Naive thymus-derived CD4-positive, alpha-beta T cell (primary cell): Measurements from ENCODE around the gene PPP1R1C. TPM values are rescaled to one million over a fixed set of nuclear protein-coding genes. Genes with fewer than 3 reads are reported as not detected.
"Not testable (repeated sequence)": the region's sequence is repeated elsewhere in the genome, so short reads cannot be mapped to it uniquely, and the experiment has no call there.

ENCODE experiments used
- ATAC-seq: fragments of 150-1000 bp; cut with Tn5 transposase; 2 replicates; pipeline ENCODE4 v1.10.0; 2021; ENCODE audit warnings: mild to moderate bottlenecking, moderate library complexity
- CTCF ChIA-PET: fragments of 350-600 bp; sonication (Branson Sonifier 250); formaldehyde crosslinking; loops from one replicate; lab custom pipeline; 2021; ENCODE audit warnings: antibody characterized with exemption; lab: Charles Lee
- POLR2A ChIA-PET: fragments of 350-600 bp; sonication (Branson Sonifier 250); formaldehyde crosslinking; loops from one replicate; lab custom pipeline; 2021; ENCODE audit warnings: antibody characterized with exemption, inconsistent platforms; lab: Charles Lee
- DNase-seq, 9 donors: peaks; one replicate each; pipeline versions ENCODE4 v3.0.0 to v3.0.0-alpha.2; 2020 to 2022; ENCODE audit warnings: mixed read lengths in 1 of 9
- H3K27ac ChIP-seq: one replicate; pipeline ENCODE4 v1.7.0; 2013; ENCODE audit warnings: mild to moderate bottlenecking, low read depth, low read length, moderate library complexity
- H3K27me3 ChIP-seq, 2 donors: one replicate each; pipeline ENCODE4 v1.7.0; 2013; ENCODE audit warnings: low read length in 2 of 2, mild to moderate bottlenecking in 2 of 2, moderate library complexity in 2 of 2; ENCODE audit not compliant: control insufficient read depth in 2 of 2, insufficient read depth in 2 of 2
- H3K36me3 ChIP-seq, 3 experiments: 1 replicate in 2 of 3; 2 replicates in 1 of 3; pipeline ENCODE4 v1.7.0; 2013; ENCODE audit warnings: low read length in 3 of 3, mild to moderate bottlenecking in 3 of 3, moderate library complexity in 1 of 3; ENCODE audit not compliant: insufficient read depth in 3 of 3, control insufficient read depth in 2 of 3
- H3K4me1 ChIP-seq, 2 donors: one replicate each; pipeline ENCODE4 v1.7.0; 2013; ENCODE audit warnings: low read length in 2 of 2, mild to moderate bottlenecking in 2 of 2, moderate library complexity in 1 of 2; ENCODE audit not compliant: control insufficient read depth in 2 of 2, insufficient read depth in 2 of 2
- H3K4me3 ChIP-seq: 2 replicates; pipeline ENCODE4 v1.7.0; 2013; ENCODE audit warnings: mild to moderate bottlenecking, low read length
- H3K9me3 ChIP-seq, 3 experiments: 1 replicate in 2 of 3; 2 replicates in 1 of 3; pipeline ENCODE4 v1.7.0; 2013; ENCODE audit warnings: low read length in 3 of 3; ENCODE audit not compliant: control insufficient read depth in 2 of 3
- H3K27ac Mint-ChIP-seq, 9 donors: one replicate each; pipeline ENCODE4 v1.8.0; 2020 to 2022; ENCODE audit warnings: mixed read lengths in 9 of 9, mild to moderate bottlenecking in 8 of 9, moderate library complexity in 5 of 9, inconsistent platforms in 2 of 9
- H3K27me3 Mint-ChIP-seq, 5 donors: one replicate each; pipeline ENCODE4 v1.8.0; 2021 to 2022; ENCODE audit warnings: mixed read lengths in 5 of 5, mild to moderate bottlenecking in 1 of 5
- H3K36me3 Mint-ChIP-seq, 5 donors: one replicate each; pipeline ENCODE4 v1.8.0; 2020 to 2022; ENCODE audit warnings: mixed read lengths in 5 of 5, mild to moderate bottlenecking in 3 of 5, inconsistent platforms in 1 of 5
- H3K4me1 Mint-ChIP-seq, 7 donors: one replicate each; pipeline ENCODE4 v1.8.0; 2020 to 2022; ENCODE audit warnings: mixed read lengths in 7 of 7, mild to moderate bottlenecking in 3 of 7, inconsistent platforms in 1 of 7
- H3K4me3 Mint-ChIP-seq, 10 donors: one replicate each; pipeline ENCODE4 v1.8.0; 2020 to 2022; ENCODE audit warnings: mild to moderate bottlenecking in 10 of 10, mixed read lengths in 10 of 10, moderate library complexity in 6 of 10, inconsistent platforms in 2 of 10
- H3K9me3 Mint-ChIP-seq, 11 donors: one replicate each; pipeline ENCODE4 v1.8.0; 2020 to 2022; ENCODE audit warnings: mixed read lengths in 11 of 11, mild to moderate bottlenecking in 4 of 11, inconsistent platforms in 1 of 11, moderate library complexity in 1 of 11
- intact Hi-C, 2 donors: fragments of 100-400 bp; cut with micrococcal nuclease; formaldehyde crosslinking; loops; one replicate each; pipeline ENCODE4 v1.15.1; 2023
- polyA plus RNA-seq, 2 donors: library from polyadenylated mRNA; unstranded; fragments of 300-500 nt; fragmentation: Illumina TruSeq; gene quantifications; one replicate each; pipeline ENCODE4 v1.2.3, GENCODE V29; 2021
- total RNA-seq, 6 experiments: library from RNA in 5 of 6; stranded (reverse) in 5 of 6; gene quantifications; 1 replicate in 5 of 6; 2 replicates in 1 of 6; pipeline ENCODE4 v1.2.3 and lab custom pipeline; 2021 to 2026

Gene PPP1R1C
- total and polyA plus RNA-seq, 7 experiments from 2014 or later, result not detected

DNA sequence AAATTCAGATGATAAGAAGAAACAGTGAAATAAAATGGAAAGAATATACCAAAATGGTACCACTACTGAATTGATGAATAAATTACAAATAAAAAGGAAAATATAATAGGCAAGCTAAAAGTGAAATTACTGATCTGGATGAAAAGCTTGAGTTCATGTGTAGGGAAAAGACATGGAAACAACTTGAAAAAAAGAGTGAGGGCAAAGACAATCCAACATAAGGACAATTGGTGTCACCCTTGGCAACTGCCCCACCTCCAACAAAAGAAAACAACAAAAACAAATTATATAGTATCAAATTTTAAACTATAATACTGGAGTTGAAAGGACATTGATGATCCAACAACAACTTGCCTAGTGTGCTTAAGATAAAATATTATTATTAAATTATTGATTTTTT is 37.6 kb downstream of the PPP1R1C start:
- Mint-ChIP-seq H3K36me3 (no peaks in the 10 kb centered on the region), H3K4me3 (no peak overlapping the region), H3K9me3 (peaks cover 0 to 14% (median 10%) of the 10 kb centered on the region in 11 donors), H3K27me3 (peaks cover 0 to 6% (median 4%) of the 10 kb centered on the region in 5 donors), H3K4me1 (no peaks in the 10 kb centered on the region), H3K27ac (no peak overlapping the region)
- ChIA-PET CTCF (no interaction called here), POLR2A (no interaction called here)
- intact Hi-C loops, result no loop called here
- no peaks in the 10 kb centered on the region for H3K36me3 ChIP-seq
- H3K27me3 ChIP-seq, result no peaks in the 10 kb centered on the region
- H3K27ac ChIP-seq, result no peak overlapping the region
- ATAC-seq, result no peak
- H3K4me1 ChIP-seq, result no peaks in the 10 kb centered on the region
- H3K4me3 ChIP-seq, result no peak overlapping the region
- peaks cover 0 to 5% (median 0%) of the 10 kb centered on the region in 3 experiments for H3K9me3 ChIP-seq
- DNase-seq, result no peak

DNA sequence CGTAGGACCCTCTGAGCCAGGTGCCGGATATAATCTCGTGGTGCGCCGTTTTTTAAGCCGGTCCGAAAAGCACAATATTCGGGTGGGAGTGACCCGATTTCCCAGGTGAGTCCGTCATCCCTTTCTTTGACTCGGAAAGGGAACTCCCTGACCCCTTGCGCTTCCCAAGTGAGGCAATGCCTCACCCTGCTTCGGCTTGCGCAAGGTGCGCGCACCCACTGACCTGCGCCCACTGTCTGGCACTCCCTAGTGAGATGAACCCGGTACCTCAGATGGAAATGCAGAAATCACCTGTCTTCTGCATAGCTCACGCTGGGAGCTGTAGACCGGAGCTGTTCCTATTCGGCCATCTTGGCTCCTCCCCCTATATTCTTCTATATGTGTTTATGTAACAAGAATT is 45.2 kb downstream of the PPP1R1C start:
- H3K9me3 Mint-ChIP-seq, H3K27ac Mint-ChIP-seq, DNase-seq, H3K4me1 ChIP-seq, H3K36me3 Mint-ChIP-seq, H3K27me3 ChIP-seq, H3K4me3 ChIP-seq, H3K4me1 Mint-ChIP-seq, CTCF ChIA-PET, H3K9me3 ChIP-seq, H3K27ac ChIP-seq, H3K36me3 ChIP-seq, intact Hi-C loops, ATAC-seq, POLR2A ChIA-PET: not testable (repeated sequence)
- peak overlapping the region in 1 of 10 donors; percentile 49 for H3K4me3 Mint-ChIP-seq
- H3K27me3 Mint-ChIP-seq, result peaks cover 0 to 16% (median 3%) of the 10 kb centered on the region in 5 donors

DNA sequence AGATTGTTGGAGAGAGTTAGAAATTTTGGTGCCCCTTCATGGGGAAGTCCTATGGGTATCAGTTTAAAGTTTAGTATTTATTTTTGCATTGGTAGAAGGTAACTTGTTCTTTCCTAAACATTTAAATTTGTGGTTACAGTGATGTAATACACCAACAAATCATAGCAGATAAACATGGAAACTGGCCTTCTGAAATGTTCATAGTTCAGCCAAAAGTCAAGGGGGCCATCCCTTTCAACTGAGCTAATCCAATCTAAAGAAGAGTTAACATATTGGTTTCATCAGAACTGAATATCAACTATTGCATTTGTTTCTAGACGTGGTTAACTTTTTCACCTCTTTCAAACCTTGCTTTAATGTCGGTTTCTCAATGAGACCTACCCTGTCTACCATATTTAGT is 46.3 kb downstream of the PPP1R1C start:
- CTCF ChIA-PET, result no interaction called here
- DNase-seq (no peak), ATAC-seq (no peak)
- Mint-ChIP-seq H3K4me1 (no peaks in the 10 kb centered on the region), H3K4me3 (no peak overlapping the region), H3K27me3 (peaks cover 0 to 19% (median 3%) of the 10 kb centered on the region in 5 donors), H3K36me3 (no peaks in the 10 kb centered on the region), H3K9me3 (peaks cover 0 to 7% (median 0%) of the 10 kb centered on the region in 11 donors), H3K27ac (no peak overlapping the region)
- intact Hi-C loops, result no loop called here
- H3K9me3 ChIP-seq, result no peaks in the 10 kb centered on the region
- H3K4me1 ChIP-seq, result no peaks in the 10 kb centered on the region
- no peaks in the 10 kb centered on the region for H3K36me3 ChIP-seq
- H3K27me3 ChIP-seq, result no peaks in the 10 kb centered on the region
- POLR2A ChIA-PET, result no interaction called here
- H3K27ac ChIP-seq, result no peak overlapping the region
- H3K4me3 ChIP-seq, result no peak overlapping the region

GRCh38 chr2:182033449-182033848 is 47.8 kb downstream of the PPP1R1C start:
- intact Hi-C loops, result no loop called here
- Mint-ChIP-seq H3K27me3 (peaks cover 0 to 23% (median 3%) of the 10 kb centered on the region in 5 donors), H3K4me3 (no peak overlapping the region), H3K4me1 (no peaks in the 10 kb centered on the region), H3K27ac (no peak overlapping the region), H3K9me3 (peaks cover 0 to 7% (median 0%) of the 10 kb centered on the region in 11 donors), H3K36me3 (no peaks in the 10 kb centered on the region)
- no peaks in the 10 kb centered on the region for H3K4me1 ChIP-seq
- CTCF ChIA-PET, result no interaction called here
- POLR2A ChIA-PET, result no interaction called here
- no peaks in the 10 kb centered on the region for H3K36me3 ChIP-seq
- H3K9me3 ChIP-seq, result no peaks in the 10 kb centered on the region
- DNase-seq, result no peak
- no peaks in the 10 kb centered on the region for H3K27me3 ChIP-seq
- no peak for ATAC-seq
- H3K4me3 ChIP-seq, result no peak overlapping the region
- no peak overlapping the region for H3K27ac ChIP-seq

DNA sequence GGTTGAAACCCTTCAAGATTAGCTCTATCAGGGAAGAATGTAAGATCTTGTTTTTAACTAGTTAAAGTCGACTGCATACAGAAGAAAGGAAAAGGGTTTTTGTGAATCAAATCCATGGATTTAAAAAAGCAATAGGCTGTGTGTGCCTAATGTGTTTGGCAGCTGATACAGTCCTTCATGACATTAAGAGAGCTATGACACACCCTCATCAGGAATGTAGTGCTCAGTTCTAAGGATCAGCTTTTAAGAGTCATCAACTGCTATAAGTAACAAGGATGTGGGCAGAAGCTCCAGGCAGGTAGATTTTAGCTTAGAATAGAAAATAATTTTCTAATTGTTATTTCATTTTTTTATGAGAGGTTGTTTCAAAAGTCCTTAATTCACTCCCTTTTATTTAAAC is 52.9 kb downstream of the PPP1R1C start:
- H3K4me3 ChIP-seq, result no peak overlapping the region
- no peaks in the 10 kb centered on the region for H3K36me3 Mint-ChIP-seq
- H3K4me3 Mint-ChIP-seq, result no peak overlapping the region
- ATAC-seq (no peak), DNase-seq (no peak)
- H3K9me3 ChIP-seq, result no peaks in the 10 kb centered on the region
- H3K27ac Mint-ChIP-seq, result no peak overlapping the region
- POLR2A ChIA-PET, result no interaction called here
- H3K27me3 Mint-ChIP-seq, result peaks cover 0 to 27% (median 0%) of the 10 kb centered on the region in 5 donors
- H3K9me3 Mint-ChIP-seq, result peaks cover 0 to 2% (median 0%) of the 10 kb centered on the region in 11 donors
- H3K36me3 ChIP-seq, result no peaks in the 10 kb centered on the region
- no peaks in the 10 kb centered on the region for H3K27me3 ChIP-seq
- no peaks in the 10 kb centered on the region for H3K4me1 ChIP-seq
- no peak overlapping the region for H3K27ac ChIP-seq
- no peaks in the 10 kb centered on the region for H3K4me1 Mint-ChIP-seq
- CTCF ChIA-PET, result no interaction called here
- intact Hi-C loops, result no loop called here

GRCh38 chr2:182043021-182043420 is 57.4 kb downstream of the PPP1R1C start:
- CTCF ChIA-PET, result no interaction called here
- Histone ChIP-seq H3K9me3 (no peaks in the 10 kb centered on the region), H3K4me3 (no peak overlapping the region), H3K27ac (no peak overlapping the region), H3K4me1 (no peaks in the 10 kb centered on the region), H3K36me3 (no peaks in the 10 kb centered on the region), H3K27me3 (no peaks in the 10 kb centered on the region)
- Mint-ChIP-seq H3K36me3 (no peaks in the 10 kb centered on the region), H3K27ac (no peak overlapping the region), H3K27me3 (peaks cover 0 to 11% (median 3%) of the 10 kb centered on the region in 5 donors), H3K4me1 (no peaks in the 10 kb centered on the region), H3K4me3 (no peak overlapping the region), H3K9me3 (peaks cover 0 to 1% (median 0%) of the 10 kb centered on the region in 11 donors)
- no peak for ATAC-seq
- intact Hi-C loops, result no loop called here
- DNase-seq, result no peak
- POLR2A ChIA-PET, result no interaction called here

DNA sequence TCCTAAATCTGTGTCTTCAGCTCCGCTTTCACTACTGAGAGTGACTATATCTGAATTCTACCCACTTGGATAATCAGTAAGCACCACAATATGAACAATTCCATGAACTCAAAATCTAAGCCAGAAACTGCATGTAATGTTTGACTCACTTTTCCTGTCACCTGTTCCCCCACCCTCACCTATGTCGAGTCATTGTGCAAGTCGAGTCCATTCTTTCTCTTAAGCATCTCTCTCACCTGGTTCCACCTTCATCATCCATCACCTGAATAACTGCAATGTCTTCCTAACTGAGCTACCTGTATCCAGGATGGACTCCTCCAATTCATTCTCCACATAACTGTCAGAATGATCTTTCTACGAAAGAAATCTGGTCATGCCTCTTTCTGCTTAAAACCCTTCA is 58.2 kb downstream of the PPP1R1C start:
- ChIA-PET POLR2A (no interaction called here), CTCF (no interaction called here)
- no peak overlapping the region for H3K27ac ChIP-seq
- no peaks in the 10 kb centered on the region for H3K36me3 Mint-ChIP-seq
- H3K9me3 Mint-ChIP-seq, result peaks cover 0 to 1% (median 0%) of the 10 kb centered on the region in 11 donors
- no peak for ATAC-seq
- H3K4me1 Mint-ChIP-seq, result no peaks in the 10 kb centered on the region
- H3K27me3 Mint-ChIP-seq, result peaks cover 0 to 11% (median 0%) of the 10 kb centered on the region in 5 donors
- no peak overlapping the region for H3K27ac Mint-ChIP-seq
- H3K27me3 ChIP-seq, result no peaks in the 10 kb centered on the region
- no peaks in the 10 kb centered on the region for H3K36me3 ChIP-seq
- no peak overlapping the region for H3K4me3 Mint-ChIP-seq
- no peaks in the 10 kb centered on the region for H3K4me1 ChIP-seq
- H3K9me3 ChIP-seq, result no peaks in the 10 kb centered on the region
- H3K4me3 ChIP-seq, result no peak overlapping the region
- intact Hi-C loops, result no loop called here
- DNase-seq, result no peak
